Activated CD4-positive, alpha-beta T cell treated with anti-CD3 and anti-CD28 coated beads for 36 hours (primary cell): ENCODE measurements around the gene ENOX2. TPM values are rescaled to one million over a fixed set of nuclear protein-coding genes. Genes with fewer than 3 reads are reported as not detected.

ENCODE experiments used
- ATAC-seq: fragments of 200-7000 bp; cut with Tn5 transposase; one replicate; pipeline ENCODE4 v1.10.0; 2021; ENCODE audit warnings: mild to moderate bottlenecking, moderate library complexity
- CTCF ChIA-PET: fragments of 350-600 bp; sonication (Branson Sonifier 250); formaldehyde crosslinking; loops from one replicate; lab custom pipeline; 2021; ENCODE audit warnings: antibody characterized with exemption; lab: Charles Lee
- POLR2A ChIA-PET: fragments of 350-600 bp; sonication (Branson Sonifier 250); formaldehyde crosslinking; loops from one replicate; lab custom pipeline; 2021; ENCODE audit warnings: antibody characterized with exemption, inconsistent platforms; lab: Charles Lee
- DNase-seq: peaks from one replicate; pipeline ENCODE4 v3.0.0-alpha.2; 2020
- H3K27ac Mint-ChIP-seq: one replicate; pipeline ENCODE4 v1.8.0; 2021; ENCODE audit warnings: mixed read lengths
- H3K27me3 Mint-ChIP-seq: one replicate; pipeline ENCODE4 v1.8.0; 2021; ENCODE audit warnings: mixed read lengths
- H3K36me3 Mint-ChIP-seq: one replicate; pipeline ENCODE4 v1.8.0; 2021; ENCODE audit warnings: low read depth, mixed read lengths
- H3K4me1 Mint-ChIP-seq: one replicate; pipeline ENCODE4 v1.8.0; 2021; ENCODE audit warnings: mixed read lengths
- H3K4me3 Mint-ChIP-seq: one replicate; pipeline ENCODE4 v1.8.0; 2021; ENCODE audit warnings: mild to moderate bottlenecking, moderate library complexity, mixed read lengths
- H3K9me3 Mint-ChIP-seq: one replicate; pipeline ENCODE4 v1.8.0; 2021; ENCODE audit warnings: low read depth, mixed read lengths
- intact Hi-C, 2 experiments: fragments of 100-400 bp; cut with DNase I in 1 of 2; cut with micrococcal nuclease in 1 of 2; formaldehyde crosslinking; loops; one replicate each; pipeline versions ENCODE4 v1.14.2 to v1.15.1; 2022 to 2024; cut with DNase I, micrococcal nuclease
- total RNA-seq, 2 experiments: library from RNA; stranded (reverse); gene quantifications; one replicate each; pipeline ENCODE4 v1.2.3, GENCODE V29; 2021

Gene ENOX2
- total RNA-seq, 2 experiments from 2014 or later: 12.5 to 16.5 TPM

DNA sequence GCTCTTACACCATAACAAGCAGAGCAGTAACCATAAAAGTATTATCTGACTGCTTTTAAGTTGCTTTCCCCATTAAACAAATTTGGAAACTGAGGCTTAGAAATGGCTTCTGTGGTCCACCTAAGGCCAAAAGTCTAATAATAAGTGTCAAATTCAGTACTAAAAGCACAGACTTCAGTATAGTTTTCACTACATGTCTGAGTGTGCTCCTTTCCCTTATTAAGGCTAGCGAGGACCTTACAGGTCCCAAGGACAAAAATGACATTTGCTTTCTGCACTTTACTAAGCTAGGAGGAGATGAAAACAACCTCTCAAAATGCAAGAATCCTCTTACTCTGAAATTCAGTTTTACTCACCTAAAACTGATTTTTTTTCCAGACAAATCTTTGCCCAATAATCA is 127.2 kb downstream of the ENOX2 start:
- no peak for DNase-seq
- ATAC-seq: no peak
- POLR2A ChIA-PET: no interaction called here
- H3K4me3 Mint-ChIP-seq: no peak overlapping the region
- peaks cover 11% of the 10 kb centered on the region for H3K4me1 Mint-ChIP-seq
- no peaks in the 10 kb centered on the region for H3K27me3 Mint-ChIP-seq
- no peaks in the 10 kb centered on the region for H3K9me3 Mint-ChIP-seq
- H3K27ac Mint-ChIP-seq: no peak overlapping the region
- peaks cover 6% of the 10 kb centered on the region for H3K36me3 Mint-ChIP-seq
- intact Hi-C loops: no loop called here
- CTCF ChIA-PET: no interaction called here

DNA sequence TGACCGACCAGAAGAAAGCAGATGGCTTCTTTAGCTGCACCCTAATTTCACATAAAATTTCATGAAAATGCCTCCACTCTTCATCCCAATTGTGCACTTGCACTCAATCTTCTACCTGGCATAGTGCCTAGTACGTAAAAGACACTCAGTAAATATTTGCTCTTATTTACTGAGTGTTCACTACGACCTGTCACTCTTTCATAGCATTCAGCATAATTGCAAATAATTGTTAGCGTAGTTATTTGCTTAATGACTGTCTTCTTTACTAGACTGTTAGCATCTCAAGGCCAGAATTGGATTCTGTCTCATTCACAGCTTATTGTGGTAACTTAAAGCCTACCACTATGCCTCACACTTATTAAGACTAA is 130.2 kb downstream of the ENOX2 start:
- DNase-seq (no peak), ATAC-seq (no peak)
- CTCF ChIA-PET: no interaction called here
- no peak overlapping the region for H3K4me3 Mint-ChIP-seq
- no peaks in the 10 kb centered on the region for H3K27me3 Mint-ChIP-seq
- intact Hi-C loops: no loop called here
- peaks cover 2% of the 10 kb centered on the region for H3K36me3 Mint-ChIP-seq
- POLR2A ChIA-PET: no interaction called here
- H3K4me1 Mint-ChIP-seq: peaks cover 14% of the 10 kb centered on the region
- H3K9me3 Mint-ChIP-seq: no peaks in the 10 kb centered on the region
- peak overlapping the region; percentile 31 for H3K27ac Mint-ChIP-seq

DNA sequence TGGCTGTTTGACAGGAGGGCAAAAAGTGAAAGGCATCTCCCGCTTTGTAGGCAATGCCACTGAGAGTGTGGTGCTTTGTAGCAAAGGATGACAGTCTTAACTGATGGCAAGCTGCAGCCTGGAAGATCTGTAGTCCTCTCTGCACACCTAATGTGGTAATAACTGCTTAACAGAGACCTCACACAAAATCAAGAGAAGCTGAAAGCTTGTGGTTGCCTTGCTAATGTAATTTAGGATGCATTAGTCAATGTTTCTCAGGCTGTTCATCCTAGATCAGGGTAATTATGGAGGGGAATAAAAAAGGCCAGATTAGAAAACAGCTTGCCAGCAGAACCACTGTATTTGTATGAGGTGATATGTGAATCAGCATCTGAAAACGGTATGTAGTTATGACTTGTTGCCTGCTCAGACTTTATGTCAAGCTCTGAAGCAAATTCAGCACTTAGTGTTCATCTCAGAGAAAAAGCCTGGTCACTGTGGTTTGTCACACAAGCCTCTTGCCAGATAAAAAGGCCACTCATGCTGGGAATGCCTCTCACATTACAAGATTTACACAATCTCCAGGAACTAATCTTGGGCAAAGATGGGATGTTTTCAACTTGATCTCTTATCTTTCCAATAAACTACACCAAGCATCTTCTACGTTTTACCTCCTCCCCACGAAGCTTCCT is 130.8 kb downstream of the ENOX2 start:
- no peaks in the 10 kb centered on the region for H3K27me3 Mint-ChIP-seq
- DNase-seq: no peak
- peaks cover 2% of the 10 kb centered on the region for H3K36me3 Mint-ChIP-seq
- ChIA-PET POLR2A (no interaction called here), CTCF (interaction anchor here (0.6 kb wide), 1 partner anchor 16 kb away, joined by 4 read pairs; no protein-coding TSS in a partner anchor)
- intact Hi-C loops: no loop called here
- no peak overlapping the region for H3K27ac Mint-ChIP-seq
- peaks cover 14% of the 10 kb centered on the region for H3K4me1 Mint-ChIP-seq
- peak; percentile 26 for ATAC-seq
- no peaks in the 10 kb centered on the region for H3K9me3 Mint-ChIP-seq
- H3K4me3 Mint-ChIP-seq: no peak overlapping the region

DNA sequence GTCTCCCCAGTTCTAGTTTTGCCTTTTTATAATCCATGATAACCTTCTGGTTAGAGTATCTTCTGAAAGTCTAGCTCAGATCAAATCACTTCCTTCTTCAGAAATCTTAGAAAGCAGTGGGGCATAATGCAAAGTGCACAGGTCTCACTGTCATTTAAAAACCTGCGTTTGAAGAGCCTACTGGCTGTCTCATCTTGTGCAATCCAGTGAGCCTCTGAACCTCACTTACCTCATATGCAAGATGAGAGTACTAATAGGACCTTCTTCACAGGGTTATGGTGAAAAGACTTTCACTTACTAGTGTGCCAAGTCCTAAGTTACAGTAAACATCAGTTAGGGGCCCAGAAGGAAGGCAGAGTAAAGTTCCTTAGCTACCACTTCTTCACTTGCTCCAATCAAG is 131.4 kb downstream of the ENOX2 start:
- H3K4me3 Mint-ChIP-seq: no peak overlapping the region
- ATAC-seq (peak; percentile 26), DNase-seq (no peak)
- peaks cover 14% of the 10 kb centered on the region for H3K4me1 Mint-ChIP-seq
- no peaks in the 10 kb centered on the region for H3K9me3 Mint-ChIP-seq
- peaks cover 2% of the 10 kb centered on the region for H3K36me3 Mint-ChIP-seq
- H3K27ac Mint-ChIP-seq: no peak overlapping the region
- POLR2A ChIA-PET: interaction anchor here (0.6 kb wide), 1 partner anchor 131 kb away, joined by 3 read pairs; the partner anchor contains the start of gene ENOX2
- intact Hi-C loops: no loop called here
- H3K27me3 Mint-ChIP-seq: no peaks in the 10 kb centered on the region
- CTCF ChIA-PET: interaction anchor here (0.6 kb wide), 1 partner anchor 16 kb away, joined by 4 read pairs; no protein-coding TSS in a partner anchor

DNA sequence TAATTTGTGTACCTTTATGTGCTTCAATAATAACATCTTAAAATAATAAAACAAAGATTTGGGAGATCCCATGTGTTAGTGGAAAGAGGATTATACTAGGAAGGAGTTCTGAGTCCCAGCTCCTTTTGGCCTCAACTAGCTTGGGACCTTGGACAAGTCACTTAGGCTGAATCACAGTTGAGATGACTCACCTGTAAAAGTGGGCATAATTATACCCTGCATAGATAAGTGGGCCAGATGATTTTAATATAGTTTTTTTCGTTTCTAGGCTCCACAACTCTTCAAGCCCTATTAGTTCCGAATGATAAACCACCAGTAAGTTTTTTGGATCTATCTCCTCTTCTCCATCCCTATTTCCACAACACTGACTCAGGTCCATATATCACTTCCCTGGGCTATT is 131.8 kb downstream of the ENOX2 start:
- Mint-ChIP-seq H3K4me3 (no peak overlapping the region), H3K27me3 (no peaks in the 10 kb centered on the region), H3K36me3 (peaks cover 2% of the 10 kb centered on the region), H3K27ac (no peak overlapping the region), H3K9me3 (no peaks in the 10 kb centered on the region), H3K4me1 (peaks cover 14% of the 10 kb centered on the region)
- ChIA-PET POLR2A (interaction anchor here (0.6 kb wide), 1 partner anchor 132 kb away, joined by 3 read pairs; the partner anchor contains the start of gene ENOX2), CTCF (interaction anchor here (0.6 kb wide), 1 partner anchor 17 kb away, joined by 4 read pairs; no protein-coding TSS in a partner anchor)
- intact Hi-C loops: no loop called here
- ATAC-seq: no peak
- no peak for DNase-seq

DNA sequence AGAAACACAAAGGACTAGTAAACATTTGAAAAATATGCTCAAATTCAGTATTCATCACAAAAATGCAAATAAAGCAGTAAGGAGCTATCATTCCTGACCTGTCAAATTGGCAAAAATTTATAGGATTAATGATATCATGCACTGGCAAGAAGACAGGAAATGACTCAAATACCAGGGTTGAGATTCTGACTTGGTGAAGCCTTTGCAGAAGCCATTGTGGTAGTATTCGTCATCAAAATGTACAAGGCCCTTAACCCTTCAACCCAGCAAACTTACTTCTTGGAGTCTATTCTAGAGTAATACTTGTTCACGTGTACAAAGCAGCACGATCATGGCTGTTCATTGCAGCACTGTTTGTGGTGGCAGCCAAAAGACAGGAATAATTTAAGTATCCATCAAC is 132.4 kb downstream of the ENOX2 start:
- Mint-ChIP-seq H3K36me3 (peaks cover 2% of the 10 kb centered on the region), H3K27me3 (no peaks in the 10 kb centered on the region), H3K4me1 (peaks cover 14% of the 10 kb centered on the region), H3K27ac (no peak overlapping the region), H3K9me3 (no peaks in the 10 kb centered on the region), H3K4me3 (no peak overlapping the region)
- intact Hi-C loops: no loop called here
- DNase-seq (no peak), ATAC-seq (peak; percentile 61)
- ChIA-PET CTCF (no interaction called here), POLR2A (no interaction called here)

DNA sequence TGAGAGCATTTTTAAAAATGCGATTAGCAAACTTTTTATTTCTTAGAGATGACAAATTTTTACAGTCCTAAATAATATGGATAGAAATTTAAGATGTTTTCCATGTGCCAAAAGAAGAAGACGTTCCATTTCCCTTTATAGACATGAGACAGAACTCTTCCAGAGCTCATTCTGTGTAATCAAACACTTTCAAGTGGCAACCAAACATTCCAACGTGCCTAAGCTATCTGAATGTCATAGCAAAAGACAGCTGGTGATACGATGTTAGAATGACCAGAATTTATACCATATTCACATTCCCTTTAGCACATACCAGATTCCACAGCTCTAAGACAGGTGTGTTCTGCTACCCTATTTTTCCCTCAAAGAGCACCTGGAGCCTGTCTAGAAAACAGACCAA is 133.2 kb downstream of the ENOX2 start:
- no peak overlapping the region for H3K27ac Mint-ChIP-seq
- H3K4me3 Mint-ChIP-seq: no peak overlapping the region
- POLR2A ChIA-PET: no interaction called here
- H3K4me1 Mint-ChIP-seq: peaks cover 14% of the 10 kb centered on the region
- intact Hi-C loops: no loop called here
- peaks cover 2% of the 10 kb centered on the region for H3K36me3 Mint-ChIP-seq
- CTCF ChIA-PET: no interaction called here
- H3K9me3 Mint-ChIP-seq: no peaks in the 10 kb centered on the region
- DNase-seq: no peak
- no peak for ATAC-seq
- no peaks in the 10 kb centered on the region for H3K27me3 Mint-ChIP-seq

DNA sequence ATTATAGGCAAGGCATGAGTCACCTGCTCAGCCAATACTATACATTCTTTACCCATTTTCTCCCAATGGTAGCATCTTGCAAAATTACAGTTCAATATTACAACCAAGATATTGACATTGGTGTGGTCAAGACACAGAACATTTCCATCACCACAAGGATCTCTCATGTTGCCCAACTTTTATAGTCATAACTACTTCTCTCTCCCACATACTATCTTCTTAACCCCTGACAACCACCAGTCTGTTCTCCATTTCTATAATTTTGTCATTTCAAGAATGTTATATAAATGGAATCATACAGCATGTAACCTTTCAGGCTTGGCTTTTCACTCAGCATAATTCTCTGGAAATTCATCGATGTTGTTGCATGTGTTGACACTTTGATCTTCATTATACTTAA is 144.9 kb downstream of the ENOX2 start:
- CTCF ChIA-PET: no interaction called here
- intact Hi-C loops: no loop called here
- no peak for ATAC-seq
- H3K4me1 Mint-ChIP-seq: no peaks in the 10 kb centered on the region
- no peak overlapping the region for H3K27ac Mint-ChIP-seq
- no peak overlapping the region for H3K4me3 Mint-ChIP-seq
- H3K36me3 Mint-ChIP-seq: peaks cover 3% of the 10 kb centered on the region
- POLR2A ChIA-PET: no interaction called here
- DNase-seq: no peak
- no peaks in the 10 kb centered on the region for H3K27me3 Mint-ChIP-seq
- no peaks in the 10 kb centered on the region for H3K9me3 Mint-ChIP-seq

DNA sequence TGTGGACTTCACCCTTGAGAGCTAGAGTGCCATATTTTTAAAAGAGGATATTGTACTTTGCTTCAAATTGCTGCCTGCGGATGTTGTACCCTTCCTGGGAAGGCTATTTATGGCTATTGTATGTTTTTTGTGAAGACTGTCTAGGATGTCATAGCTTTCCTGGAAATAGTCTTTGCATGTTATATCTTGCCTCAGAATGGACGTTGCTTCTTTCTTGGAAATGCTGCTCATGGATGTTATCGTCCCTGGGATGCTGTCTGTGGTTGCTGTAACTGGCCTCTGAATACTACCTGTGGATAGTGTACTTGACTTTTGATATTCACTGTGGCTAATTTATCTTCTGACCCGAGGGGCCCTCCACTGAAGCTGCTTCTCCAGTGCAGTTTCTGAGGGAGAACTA is 146.8 kb downstream of the ENOX2 start:
- H3K4me1 Mint-ChIP-seq: no peaks in the 10 kb centered on the region
- peaks cover 3% of the 10 kb centered on the region for H3K36me3 Mint-ChIP-seq
- ATAC-seq (no peak), DNase-seq (no peak)
- H3K4me3 Mint-ChIP-seq: no peak overlapping the region
- intact Hi-C loops: no loop called here
- CTCF ChIA-PET: interaction anchor here (0.6 kb wide), 1 partner anchor 37 kb away, joined by 3 read pairs; no protein-coding TSS in a partner anchor
- H3K27ac Mint-ChIP-seq: no peak overlapping the region
- no peaks in the 10 kb centered on the region for H3K27me3 Mint-ChIP-seq
- H3K9me3 Mint-ChIP-seq: no peaks in the 10 kb centered on the region
- POLR2A ChIA-PET: no interaction called here

DNA sequence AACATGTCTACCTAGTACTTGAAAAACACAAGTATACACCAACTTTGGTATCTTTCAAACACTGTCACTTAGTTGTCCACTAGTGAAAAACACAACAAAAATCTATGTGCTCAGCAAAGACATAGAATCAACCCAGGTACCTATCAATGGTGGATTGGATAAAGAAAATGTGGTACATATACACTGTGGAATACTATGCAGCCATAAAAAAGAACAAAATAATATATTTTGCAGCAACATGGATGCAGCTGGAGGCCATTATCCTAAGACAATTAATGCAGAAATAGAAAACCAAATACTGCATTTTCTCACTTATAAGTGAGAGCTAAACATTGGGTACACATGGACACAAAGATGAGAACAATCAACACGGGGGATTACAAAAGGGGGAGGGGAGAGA is 148.7 kb downstream of the ENOX2 start:
- intact Hi-C loops: no loop called here
- no peaks in the 10 kb centered on the region for H3K4me1 Mint-ChIP-seq
- peaks cover 3% of the 10 kb centered on the region for H3K36me3 Mint-ChIP-seq
- H3K4me3 Mint-ChIP-seq: no peak overlapping the region
- no peaks in the 10 kb centered on the region for H3K27me3 Mint-ChIP-seq
- no peaks in the 10 kb centered on the region for H3K9me3 Mint-ChIP-seq
- ChIA-PET CTCF (interaction anchor here (1.4 kb wide), 1 partner anchor 11 kb away, joined by 3 read pairs; no protein-coding TSS in a partner anchor), POLR2A (no interaction called here)
- ATAC-seq (no peak), DNase-seq (no peak)
- H3K27ac Mint-ChIP-seq: no peak overlapping the region

DNA sequence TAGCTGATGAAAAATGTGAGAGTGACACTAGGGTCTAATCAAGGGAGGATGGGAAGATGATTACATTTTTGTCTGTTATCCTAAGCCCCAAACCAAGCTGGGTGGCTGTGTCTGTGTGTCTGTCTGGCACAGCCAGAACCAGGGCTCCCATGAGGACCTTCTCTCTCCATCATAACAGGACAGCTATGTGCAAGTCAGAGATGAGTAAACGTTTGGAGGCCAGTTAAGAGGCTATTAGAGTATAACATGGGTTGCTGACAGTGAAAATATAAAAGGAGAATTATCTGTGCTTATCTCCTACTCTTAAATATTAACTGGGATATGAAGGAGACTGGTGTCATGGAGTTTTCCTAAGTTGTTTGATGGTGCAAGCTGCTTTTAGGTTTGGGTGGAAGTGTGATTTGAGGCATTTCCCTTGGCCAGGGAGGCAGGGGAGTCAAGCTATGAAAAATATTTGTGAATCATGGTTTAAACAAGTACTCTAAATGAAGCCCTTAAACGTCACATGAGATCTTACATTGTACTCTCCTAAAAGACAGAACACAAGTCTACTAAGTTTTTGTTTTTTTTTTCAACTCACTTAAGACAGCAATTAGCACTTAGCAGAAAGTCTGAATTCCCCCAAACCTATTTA is 156.2 kb downstream of the ENOX2 start:
- ChIA-PET CTCF (no interaction called here), POLR2A (no interaction called here)
- Mint-ChIP-seq H3K9me3 (no peaks in the 10 kb centered on the region), H3K27me3 (no peaks in the 10 kb centered on the region), H3K4me3 (no peak overlapping the region), H3K36me3 (no peaks in the 10 kb centered on the region), H3K4me1 (no peaks in the 10 kb centered on the region), H3K27ac (no peak overlapping the region)
- intact Hi-C loops: no loop called here
- ATAC-seq (no peak), DNase-seq (no peak)

DNA sequence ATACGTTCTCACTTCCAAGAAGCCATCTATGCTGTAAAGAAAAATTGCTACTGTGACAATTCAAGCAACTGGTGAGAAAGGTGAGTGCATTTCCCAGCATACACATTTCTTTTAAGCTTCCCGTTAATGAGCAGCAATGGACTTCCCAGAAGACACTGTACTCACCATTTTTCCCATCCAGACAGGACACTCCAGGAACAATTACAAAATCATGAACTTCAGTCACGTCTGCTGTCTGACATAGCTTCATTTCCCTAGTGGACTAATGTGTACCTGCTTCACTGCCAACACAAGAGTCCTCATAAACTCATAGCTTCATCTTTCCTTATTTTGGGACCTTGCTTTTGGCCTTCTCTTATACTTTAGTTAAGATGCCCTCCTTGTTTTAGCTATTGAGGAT is 156.9 kb downstream of the ENOX2 start:
- no peaks in the 10 kb centered on the region for H3K9me3 Mint-ChIP-seq
- CTCF ChIA-PET: interaction anchor here (0.5 kb wide), 1 partner anchor 45 kb away, joined by 3 read pairs; no protein-coding TSS in a partner anchor
- no peaks in the 10 kb centered on the region for H3K4me1 Mint-ChIP-seq
- H3K27me3 Mint-ChIP-seq: no peaks in the 10 kb centered on the region
- H3K36me3 Mint-ChIP-seq: no peaks in the 10 kb centered on the region
- ATAC-seq (no peak), DNase-seq (no peak)
- intact Hi-C loops: no loop called here
- no peak overlapping the region for H3K27ac Mint-ChIP-seq
- no peak overlapping the region for H3K4me3 Mint-ChIP-seq
- POLR2A ChIA-PET: no interaction called here
